Hepatocyte (in vitro differentiated cells): ENCODE measurements around the gene RASD2. TPM values are rescaled to one million over a fixed set of nuclear protein-coding genes. Genes with fewer than 3 reads are reported as not detected.

Source experiments
- polyA plus RNA-seq: library from polyadenylated mRNA; unstranded; fragments of >200 nt; fragmentation: Nextera tagmentation; extraction: Ambion mirVana; gene quantifications from 2 replicates; pipeline ENCODE4 v1.2.1, GENCODE V29; 2016
- total RNA-seq: library from RNA; depleted of rRNA; stranded (reverse); fragments of >200 nt; gene quantifications from 2 replicates; pipeline ENCODE4 v1.2.3, GENCODE V29; 2014

Gene RASD2
- total and polyA plus RNA-seq, 2 experiments from 2014 or later, result 1.3 to 12.7 TPM

Other genes with a start within 250 kb of the RASD2 start
- 108 and 110 TPM in 2 replicates for gene TOM1, start 240.9 kb upstream of the RASD2 start, total RNA-seq
- gene TOM1, start 240.9 kb upstream of the RASD2 start, polyA plus RNA-seq, result 105 and 114 TPM in 2 replicates
- 34.8 and 43.8 TPM in 2 replicates for gene HMOX1, start 159.7 kb upstream of the RASD2 start, total RNA-seq
- 51.0 and 58.6 TPM in 2 replicates for gene HMOX1, start 159.7 kb upstream of the RASD2 start, polyA plus RNA-seq
- 16.0 and 36.1 TPM in 2 replicates for gene MCM5, start 140.7 kb upstream of the RASD2 start, total RNA-seq
- gene MCM5, start 140.7 kb upstream of the RASD2 start, polyA plus RNA-seq, result 21.7 and 24.4 TPM in 2 replicates
- not detected in 2 replicates for gene MB, start 76.5 kb downstream of the RASD2 start, total RNA-seq
- gene MB, start 76.5 kb downstream of the RASD2 start, polyA plus RNA-seq, result 0.64 and 0.75 TPM in 2 replicates
- gene APOL6, start 107.6 kb downstream of the RASD2 start, total RNA-seq, result 19.6 and 21.0 TPM in 2 replicates
- gene APOL6, start 107.6 kb downstream of the RASD2 start, polyA plus RNA-seq, result 2.7 and 3.1 TPM in 2 replicates
- not detected in 2 replicates for gene APOL5, start 177.0 kb downstream of the RASD2 start, total RNA-seq
- not detected in 2 replicates for gene APOL5, start 177.0 kb downstream of the RASD2 start, polyA plus RNA-seq